Astrocyte of the cerebellum (primary cell): ENCODE measurements around the gene CEACAM7.

Experiments
- DNase-seq: peaks from one replicate; pipeline ENCODE4 v3.0.0-alpha.2; 2011; ENCODE audit warnings: low read depth
- H3K4me3 ChIP-seq: 2 replicates; pipeline ENCODE4 v1.5.1; 2011; ENCODE audit warnings: mild to moderate bottlenecking, low read depth, low read length, moderate library complexity
- in situ Hi-C: cut with HindIII; loops from 2 replicates; pipeline ENCODE4 v1.10.0; 2017; ENCODE audit warnings: low sequenced_read_pairs
- TF ChIP-seq, protein P1 (sequence below): IDR thresholded peaks from 2 replicates; pipeline ENCODE4 v1.5.1; 2012; ENCODE audit warnings: low read length, low read depth, moderate library complexity, mild to moderate bottlenecking; ENCODE audit errors: missing control alignments

The CEACAM7 gene

DNA sequence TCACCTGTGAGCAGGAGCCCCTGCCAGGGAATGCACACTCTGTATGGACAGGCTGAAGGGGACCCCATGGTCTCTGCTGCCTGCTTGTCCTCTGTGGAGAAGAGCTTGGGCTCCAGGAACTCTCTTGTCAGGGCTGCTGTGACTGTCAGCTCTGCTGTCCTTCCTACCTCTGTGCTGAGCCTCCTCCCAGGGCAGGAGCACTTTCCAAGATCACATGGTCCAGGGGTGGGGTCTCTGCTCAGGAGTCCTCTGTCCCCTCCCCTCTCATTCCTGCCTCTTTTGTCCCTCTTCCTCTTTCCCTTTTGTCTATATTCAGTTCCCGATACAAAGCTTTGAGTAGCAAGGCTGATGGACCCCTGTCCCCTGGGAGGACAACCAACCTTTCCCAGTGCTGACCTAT is at the start of gene CEACAM7:
Gene CEACAM7 (minus strand): TSS at position 173 of the 400 bp plus-strand sequence. CDS start 105 bp downstream, at position 68.
- TF ChIP-seq, protein P1, sequence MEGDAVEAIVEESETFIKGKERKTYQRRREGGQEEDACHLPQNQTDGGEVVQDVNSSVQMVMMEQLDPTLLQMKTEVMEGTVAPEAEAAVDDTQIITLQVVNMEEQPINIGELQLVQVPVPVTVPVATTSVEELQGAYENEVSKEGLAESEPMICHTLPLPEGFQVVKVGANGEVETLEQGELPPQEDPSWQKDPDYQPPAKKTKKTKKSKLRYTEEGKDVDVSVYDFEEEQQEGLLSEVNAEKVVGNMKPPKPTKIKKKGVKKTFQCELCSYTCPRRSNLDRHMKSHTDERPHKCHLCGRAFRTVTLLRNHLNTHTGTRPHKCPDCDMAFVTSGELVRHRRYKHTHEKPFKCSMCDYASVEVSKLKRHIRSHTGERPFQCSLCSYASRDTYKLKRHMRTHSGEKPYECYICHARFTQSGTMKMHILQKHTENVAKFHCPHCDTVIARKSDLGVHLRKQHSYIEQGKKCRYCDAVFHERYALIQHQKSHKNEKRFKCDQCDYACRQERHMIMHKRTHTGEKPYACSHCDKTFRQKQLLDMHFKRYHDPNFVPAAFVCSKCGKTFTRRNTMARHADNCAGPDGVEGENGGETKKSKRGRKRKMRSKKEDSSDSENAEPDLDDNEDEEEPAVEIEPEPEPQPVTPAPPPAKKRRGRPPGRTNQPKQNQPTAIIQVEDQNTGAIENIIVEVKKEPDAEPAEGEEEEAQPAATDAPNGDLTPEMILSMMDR = no peak
- no peak within 1 kb of the TSS for H3K4me3 ChIP-seq
- DNase-seq = no peak
- in situ Hi-C loops = no loop called here

DNA sequence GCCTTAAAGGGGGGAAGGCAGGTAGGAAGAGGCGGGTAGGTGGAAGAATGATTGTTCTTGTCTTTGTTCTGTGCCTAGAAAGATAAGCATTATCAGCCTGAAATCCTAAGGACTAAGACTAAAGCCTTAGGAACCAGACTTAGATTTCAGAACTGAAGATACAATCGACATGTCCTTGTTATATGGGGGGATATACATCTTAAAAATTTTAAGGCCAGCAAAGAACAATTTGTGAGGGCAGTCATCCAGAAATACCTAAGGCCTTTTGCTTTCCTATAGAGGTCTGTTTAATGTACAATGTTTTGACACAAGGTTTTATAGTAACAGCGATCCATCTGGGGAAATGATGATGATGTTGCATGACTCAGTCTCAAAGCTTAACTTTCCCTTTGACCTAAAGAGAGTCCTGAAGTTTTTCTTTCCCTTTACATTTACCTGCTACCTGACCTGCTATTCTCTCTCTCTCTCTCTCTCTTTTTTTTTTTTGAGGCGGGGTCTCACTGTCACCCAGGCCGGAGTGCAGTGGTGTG is 47.1 kb upstream of the CEACAM7 start:
- no peak overlapping the region for H3K4me3 ChIP-seq
- TF ChIP-seq, protein P1 = no peak
- in situ Hi-C loops = no loop called here
- DNase-seq = no peak

DNA sequence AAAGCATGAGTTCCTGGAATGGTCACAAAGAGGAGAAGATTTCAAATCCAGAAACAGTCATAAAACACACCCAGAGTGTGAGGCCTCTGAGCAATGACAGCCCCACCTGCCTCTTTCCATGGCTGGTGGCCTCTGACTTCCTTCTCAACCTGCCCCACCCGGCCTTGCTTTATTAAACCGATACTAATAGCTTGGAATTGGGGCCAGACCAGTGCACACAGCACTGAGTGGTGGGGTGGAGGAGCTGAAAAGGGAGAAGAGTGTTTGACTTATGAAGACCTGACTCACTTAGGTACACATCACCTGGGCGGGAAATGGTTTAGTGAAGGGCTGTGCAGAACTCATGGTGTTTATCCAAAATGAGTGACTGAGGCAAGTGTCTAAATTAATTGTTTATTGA is 46.5 kb upstream of the CEACAM7 start:
- in situ Hi-C loops = no loop called here
- TF ChIP-seq, protein P1 = no peak
- DNase-seq = no peak

DNA sequence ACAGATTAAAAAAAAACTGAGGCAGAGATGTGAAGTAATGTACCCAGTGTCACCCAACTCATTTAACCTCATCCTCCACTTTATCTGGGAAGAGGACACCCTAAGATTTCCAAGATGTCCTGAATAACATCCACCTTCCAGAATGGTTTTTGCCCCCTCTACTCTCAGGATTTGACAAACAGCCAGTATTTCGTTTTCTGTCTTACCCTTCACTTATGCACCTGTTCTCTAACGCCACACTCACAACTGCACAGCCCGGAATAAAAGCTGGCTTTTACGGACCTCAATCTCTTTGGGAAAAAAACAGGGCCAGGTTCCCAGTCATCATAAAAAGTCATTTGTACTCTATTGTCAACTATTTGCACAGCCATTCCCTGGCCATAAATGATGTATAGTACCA is 46.1 kb upstream of the CEACAM7 start:
- TF ChIP-seq, protein P1 = no peak
- in situ Hi-C loops = no loop called here
- DNase-seq = no peak

More for the DNA sequence above, 46.5 kb upstream of the CEACAM7 start:
- no peak overlapping the region for H3K4me3 ChIP-seq

DNA sequence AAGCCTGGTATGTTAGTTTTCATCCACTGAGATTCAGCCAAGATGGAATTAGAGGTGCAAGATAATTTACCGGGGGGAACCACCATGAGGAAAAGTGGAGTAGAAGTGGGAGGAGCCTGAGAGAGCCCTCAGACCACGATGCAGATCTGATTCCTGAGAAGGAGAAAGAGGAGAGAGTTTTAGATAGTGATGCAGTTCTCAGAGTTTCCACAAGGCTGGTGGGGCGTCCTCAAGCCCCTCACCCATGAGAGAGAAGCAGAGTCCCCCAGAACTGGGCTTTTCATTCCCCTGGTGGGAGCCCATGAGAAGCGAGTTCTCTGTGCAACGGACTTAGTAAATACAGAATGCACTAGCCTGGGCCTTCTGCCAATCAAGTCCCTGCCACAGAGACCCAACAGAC is 38.4 kb upstream of the CEACAM7 start:
- TF ChIP-seq, protein P1 = no peak
- no peak overlapping the region for H3K4me3 ChIP-seq
- in situ Hi-C loops = no loop called here
- no peak for DNase-seq

More for the DNA sequence above, 46.1 kb upstream of the CEACAM7 start:
- H3K4me3 ChIP-seq = no peak overlapping the region

DNA sequence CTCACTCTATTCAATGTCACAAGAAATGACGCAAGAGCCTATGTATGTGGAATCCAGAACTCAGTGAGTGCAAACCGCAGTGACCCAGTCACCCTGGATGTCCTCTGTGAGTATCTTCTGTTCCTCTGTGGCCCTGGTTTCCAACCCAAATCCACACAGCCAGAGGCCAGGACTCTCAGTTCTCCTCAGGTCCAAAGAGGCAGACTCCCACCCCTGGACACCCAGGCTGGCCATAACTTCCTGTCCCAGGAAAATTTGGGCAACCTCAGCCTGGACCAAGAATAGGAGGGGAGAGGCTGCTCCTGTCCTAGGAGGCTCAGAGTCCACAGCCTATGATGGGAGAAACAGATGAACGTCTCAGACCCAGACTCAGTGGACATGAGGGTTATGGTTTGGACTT is 32.0 kb upstream of the CEACAM7 start:
- H3K4me3 ChIP-seq = no peak overlapping the region
- DNase-seq = no peak
- TF ChIP-seq, protein P1 = no peak
- in situ Hi-C loops = no loop called here
